Stimulated activated CD8-positive, alpha-beta memory T cell treated with anti-CD3 and anti-CD28 coated beads, Interleukin-2, amount 100 ng/mL, for 48 hours (primary cell): ENCODE data around the gene PRPF40B.
A peak's percentile ranks its signal among the peaks of the same experiment; 100 is the strongest.
"Not testable (repeated sequence)": the region's sequence is repeated elsewhere in the genome, so short reads cannot be mapped to it uniquely, and the experiment has no call there.

Source experiments
- DNase-seq, 2 donors: peaks; one replicate each; pipeline ENCODE4 v3.0.0-alpha.2; 2020; ENCODE audit warnings: low read depth in 2 of 2

PRPF40B gene

GRCh38 chr12:49623142-49623904 is at the start of gene PRPF40B:
Gene PRPF40B, plus strand, starts transcription at chr12:49623561. Its CDS starts 30 bp downstream, at chr12:49623591.
- DNase-seq, result peak; percentile 72 to 82

GRCh38 chr12:49577589-49578315 is 45.6 kb upstream of the PRPF40B start:
- no peak for DNase-seq

- DNase-seq, result no peak
Observed at GRCh38 chr12:49578471-49579112, 44.8 kb upstream of the PRPF40B start.

- DNase-seq, result peak; percentile 23 to 42
Observed at GRCh38 chr12:49580572-49581535, 42.5 kb upstream of the PRPF40B start.

- DNase-seq, result no peak
Observed at GRCh38 chr12:49582201-49582600, 41.2 kb upstream of the PRPF40B start.

GRCh38 chr12:49582850-49583249 is 40.5 kb upstream of the PRPF40B start:
- no peak for DNase-seq

- DNase-seq, result no peak
Observed at GRCh38 chr12:49583366-49584094, 39.8 kb upstream of the PRPF40B start.

- no peak for DNase-seq
Observed at GRCh38 chr12:49584591-49584990, 38.8 kb upstream of the PRPF40B start.

- no peak for DNase-seq
Observed at GRCh38 chr12:49585477-49586459, 37.6 kb upstream of the PRPF40B start.

- no peak for DNase-seq
Observed at GRCh38 chr12:49587174-49587908, 36.0 kb upstream of the PRPF40B start.

GRCh38 chr12:49588281-49588680 is 35.1 kb upstream of the PRPF40B start:
- DNase-seq, result no peak

GRCh38 chr12:49588721-49589516 is 34.4 kb upstream of the PRPF40B start:
- DNase-seq, result no peak

GRCh38 chr12:49598527-49598926 is 24.8 kb upstream of the PRPF40B start:
- no peak for DNase-seq

GRCh38 chr12:49599961-49600360 is 23.4 kb upstream of the PRPF40B start:
- DNase-seq, result no peak

GRCh38 chr12:49603721-49604120 is 19.6 kb upstream of the PRPF40B start:
- DNase-seq, result no peak

- DNase-seq, result no peak
Observed at GRCh38 chr12:49604856-49605255, 18.5 kb upstream of the PRPF40B start.

- DNase-seq, result not testable (repeated sequence)
Observed at GRCh38 chr12:49605539-49605938, 17.8 kb upstream of the PRPF40B start, which contains the start of gene FAM186B. Gene FAM186B, minus strand, starts transcription at chr12:49605639. Its CDS starts 162 bp downstream, at chr12:49605477.
